PC-3 (cell line): ENCODE measurements around the gene ALCAM.

ENCODE experiments used
- EZH2phosphoT487 ChIP-seq: fragments of 300-600 bp; sonication (generic); IDR thresholded peaks from 2 replicates; pipeline ENCODE4 v1.6.1; 2018; ENCODE audit warnings: mild to moderate bottlenecking, antibody characterized with exemption, low read length, borderline replicate concordance
- TF ChIP-seq, protein P1 (sequence below): fragments of 300-600 bp; sonication (generic); conservative IDR thresholded peaks from 2 replicates; pipeline ENCODE4 v1.5.1; 2017; ENCODE audit warnings: antibody characterized with exemption, low read depth, mild to moderate bottlenecking, low read length

GRCh38 chr3:105537371-105538080, 170.8 kb downstream of the ALCAM start:
- TF ChIP-seq, protein P1, sequence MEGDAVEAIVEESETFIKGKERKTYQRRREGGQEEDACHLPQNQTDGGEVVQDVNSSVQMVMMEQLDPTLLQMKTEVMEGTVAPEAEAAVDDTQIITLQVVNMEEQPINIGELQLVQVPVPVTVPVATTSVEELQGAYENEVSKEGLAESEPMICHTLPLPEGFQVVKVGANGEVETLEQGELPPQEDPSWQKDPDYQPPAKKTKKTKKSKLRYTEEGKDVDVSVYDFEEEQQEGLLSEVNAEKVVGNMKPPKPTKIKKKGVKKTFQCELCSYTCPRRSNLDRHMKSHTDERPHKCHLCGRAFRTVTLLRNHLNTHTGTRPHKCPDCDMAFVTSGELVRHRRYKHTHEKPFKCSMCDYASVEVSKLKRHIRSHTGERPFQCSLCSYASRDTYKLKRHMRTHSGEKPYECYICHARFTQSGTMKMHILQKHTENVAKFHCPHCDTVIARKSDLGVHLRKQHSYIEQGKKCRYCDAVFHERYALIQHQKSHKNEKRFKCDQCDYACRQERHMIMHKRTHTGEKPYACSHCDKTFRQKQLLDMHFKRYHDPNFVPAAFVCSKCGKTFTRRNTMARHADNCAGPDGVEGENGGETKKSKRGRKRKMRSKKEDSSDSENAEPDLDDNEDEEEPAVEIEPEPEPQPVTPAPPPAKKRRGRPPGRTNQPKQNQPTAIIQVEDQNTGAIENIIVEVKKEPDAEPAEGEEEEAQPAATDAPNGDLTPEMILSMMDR: no peak
- no peak for TF ChIP-seq EZH2phosphoT487
